Bone marrow (tissue), 2 donors: ENCODE measurements around the gene CATSPERZ.
A peak's percentile ranks its signal among the peaks of the same experiment; 100 is the strongest.
"Not testable (repeated sequence)": the region's sequence is repeated elsewhere in the genome, so short reads cannot be mapped to it uniquely, and the experiment has no call there.

Source experiments
- DNase-seq, 2 donors: peaks; one replicate each; lab custom pipeline; 2025; lab: John Stamatoyannopoulos, UW

CATSPERZ gene

GRCh38 chr11:64321026-64321425, 20.9 kb downstream of the CATSPERZ start:
- no peak for DNase-seq

GRCh38 chr11:64321533-64321932, 21.4 kb downstream of the CATSPERZ start:
- DNase-seq, result no peak

GRCh38 chr11:64322925-64323260, 22.7 kb downstream of the CATSPERZ start:
- DNase-seq, result no peak

GRCh38 chr11:64323373-64323772, 23.2 kb downstream of the CATSPERZ start:
- no peak for DNase-seq

- DNase-seq, result not testable (repeated sequence)
These were observed 23.8 kb downstream of the CATSPERZ start for GRCh38 chr11:64323984-64324383.

GRCh38 chr11:64324692-64325469, 24.7 kb downstream of the CATSPERZ start:
- no peak for DNase-seq

- no peak for DNase-seq
These were observed 27.2 kb downstream of the CATSPERZ start for GRCh38 chr11:64327375-64327774.

- no peak for DNase-seq
These were observed 27.8 kb downstream of the CATSPERZ start for GRCh38 chr11:64327993-64328392.

- no peak for DNase-seq
These were observed 30.7 kb downstream of the CATSPERZ start for GRCh38 chr11:64330888-64331287.

- peak; percentile 74 to 98 for DNase-seq
These were observed 31.6 kb downstream of the CATSPERZ start for GRCh38 chr11:64331569-64332371.

GRCh38 chr11:64333556-64333955, 33.4 kb downstream of the CATSPERZ start:
- DNase-seq, result no peak

- DNase-seq, result peak; percentile 30 to 97
These were observed 34.9 kb downstream of the CATSPERZ start for GRCh38 chr11:64334764-64335735.

- no peak for DNase-seq
These were observed 37.5 kb downstream of the CATSPERZ start for GRCh38 chr11:64337538-64338249.

- DNase-seq, result no peak
These were observed 38.6 kb downstream of the CATSPERZ start for GRCh38 chr11:64338716-64339115.

- DNase-seq, result no peak
These were observed 39.1 kb downstream of the CATSPERZ start for GRCh38 chr11:64339286-64339685.

- DNase-seq, result peak; percentile 38 to 71
These were observed 39.7 kb downstream of the CATSPERZ start, which contains the start of gene CCDC88B for GRCh38 chr11:64339754-64340408. CCDC88B (plus strand) TSS chr11:64340204; CDS start chr11:64340267, 63 bp downstream.

GRCh38 chr11:64340671-64341335, 40.6 kb downstream of the CATSPERZ start:
- DNase-seq, result peak in 1 of 2 donors; percentile 38

GRCh38 chr11:64341429-64341828, 41.3 kb downstream of the CATSPERZ start:
- no peak for DNase-seq

- DNase-seq, result peak; percentile 76 to 83
These were observed 42.0 kb downstream of the CATSPERZ start for GRCh38 chr11:64341851-64342791.
